ENCODE measurements around the gene ZFPM1.

GRCh38 chr16:88495268-88495772 is 42.2 kb downstream of the ZFPM1 start:
- TF ChIP-seq CTCF (IDR thresholded peaks at IDR 0.05), result no peak
- TF ChIP-seq POLR2A (IDR thresholded peaks at IDR 0.05), result no peak

Measured in body of pancreas (tissue), 4 donors.